OCI-LY3 (cell line): Measurements from ENCODE around the gene PKHD1.

Source experiments
- H2AFZ ChIP-seq: fragments of 200-600, 300-600 bp; shearing (Covaris generic); 2 replicates; pipeline ENCODE4 v1.6.0; 2014; ENCODE audit warnings: antibody characterized with exemption, low read depth, low read length
- H3K27ac ChIP-seq: fragments of 200-600, 300-600 bp; sonication (generic); 2 replicates; pipeline ENCODE4 v1.5.1; 2014; ENCODE audit warnings: mild to moderate bottlenecking, low read length, moderate library complexity, mixed read lengths
- H3K27me3 ChIP-seq: fragments of 200-600, 300-600 bp; sonication (generic); 2 replicates; pipeline ENCODE4 v1.6.1; 2014; ENCODE audit warnings: low read depth, low read length, mixed read lengths
- H3K36me3 ChIP-seq: fragments of 200-600, 300-600 bp; sonication (generic); replicated peaks from 2 replicates; pipeline ENCODE3; 2014; ENCODE audit warnings: low read depth, low read length, mixed read lengths
- H3K4me1 ChIP-seq: fragments of 300-600, 200-600 bp; sonication (generic); 2 replicates; pipeline ENCODE4 v1.6.1; 2014; ENCODE audit warnings: low read length, mixed read lengths
- H3K4me2 ChIP-seq: fragments of 200-600, 300-600 bp; sonication (generic); 2 replicates; pipeline ENCODE4 v1.6.1; 2014; ENCODE audit warnings: low read length, mixed read lengths
- H3K4me3 ChIP-seq: fragments of 300-600, 200-600 bp; sonication (generic); 2 replicates; pipeline ENCODE4 v1.5.1; 2014; ENCODE audit warnings: antibody characterized with exemption, mild to moderate bottlenecking, low read length, moderate library complexity
- H3K79me2 ChIP-seq: fragments of 300-600, 200-600 bp; shearing (Covaris generic); 2 replicates; pipeline ENCODE4 v1.6.1; 2014; ENCODE audit warnings: mild to moderate bottlenecking, low read length, mixed read lengths
- H3K9ac ChIP-seq: fragments of 300-600, 200-600 bp; shearing (Covaris generic); 2 replicates; pipeline ENCODE4 v1.6.0; 2014; ENCODE audit warnings: mild to moderate bottlenecking, low read length, moderate library complexity
- H3K9me3 ChIP-seq: fragments of 200-600, 300-600 bp; shearing (Covaris generic); 2 replicates; pipeline ENCODE4 v1.6.1; 2014; ENCODE audit warnings: low read length, mixed read lengths; ENCODE audit not compliant: insufficient read depth
- H4K20me1 ChIP-seq: fragments of 200-600, 300-600 bp; sonication (generic); 2 replicates; pipeline ENCODE4 v1.6.1; 2016; ENCODE audit warnings: low read length, mixed read lengths; ENCODE audit not compliant: insufficient read depth
- EZH2phosphoT487 ChIP-seq: fragments of 200-600 bp; shearing (Covaris generic); IDR thresholded peaks from 2 replicates; pipeline ENCODE4 v1.6.1; 2018; ENCODE audit warnings: antibody characterized with exemption, mixed run types, low read depth
- TF ChIP-seq, protein P1 (sequence below): fragments of 200-600, 300-600 bp; sonication (generic); IDR thresholded peaks from 2 replicates; pipeline ENCODE4 v1.5.1; 2014; ENCODE audit warnings: antibody characterized with exemption, low read length, low read depth

PKHD1 gene

DNA sequence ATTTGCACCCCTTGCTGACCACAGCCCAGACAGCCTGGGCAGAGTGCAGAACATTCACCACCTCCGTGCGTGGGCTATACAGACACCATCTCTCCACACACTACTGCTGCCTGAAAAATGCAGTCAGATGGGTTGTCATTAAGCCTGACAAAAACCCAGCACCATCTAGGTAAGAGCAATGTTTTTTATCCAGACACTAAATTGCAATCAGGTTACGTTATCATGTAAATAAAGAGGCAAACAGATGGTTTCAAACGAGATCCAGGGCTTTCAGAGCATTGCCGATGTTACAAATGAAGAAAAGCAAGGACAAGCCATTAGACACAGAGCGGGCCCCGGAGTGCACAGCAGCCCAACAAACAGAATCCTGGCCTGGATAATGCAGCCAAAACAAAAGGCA, 269.6 kb downstream of the PKHD1 start:
- no peak overlapping the region for H3K27ac ChIP-seq
- H2AFZ ChIP-seq: no peak overlapping the region
- no peak overlapping the region for H3K9ac ChIP-seq
- no peaks in the 10 kb centered on the region for H4K20me1 ChIP-seq
- no peaks in the 10 kb centered on the region for H3K4me1 ChIP-seq
- no peak overlapping the region for H3K4me3 ChIP-seq
- no peak overlapping the region for H3K4me2 ChIP-seq
- H3K79me2 ChIP-seq: no peaks in the 10 kb centered on the region
- no peaks in the 10 kb centered on the region for H3K36me3 ChIP-seq
- H3K9me3 ChIP-seq: no peaks in the 10 kb centered on the region
- TF ChIP-seq, protein P1, sequence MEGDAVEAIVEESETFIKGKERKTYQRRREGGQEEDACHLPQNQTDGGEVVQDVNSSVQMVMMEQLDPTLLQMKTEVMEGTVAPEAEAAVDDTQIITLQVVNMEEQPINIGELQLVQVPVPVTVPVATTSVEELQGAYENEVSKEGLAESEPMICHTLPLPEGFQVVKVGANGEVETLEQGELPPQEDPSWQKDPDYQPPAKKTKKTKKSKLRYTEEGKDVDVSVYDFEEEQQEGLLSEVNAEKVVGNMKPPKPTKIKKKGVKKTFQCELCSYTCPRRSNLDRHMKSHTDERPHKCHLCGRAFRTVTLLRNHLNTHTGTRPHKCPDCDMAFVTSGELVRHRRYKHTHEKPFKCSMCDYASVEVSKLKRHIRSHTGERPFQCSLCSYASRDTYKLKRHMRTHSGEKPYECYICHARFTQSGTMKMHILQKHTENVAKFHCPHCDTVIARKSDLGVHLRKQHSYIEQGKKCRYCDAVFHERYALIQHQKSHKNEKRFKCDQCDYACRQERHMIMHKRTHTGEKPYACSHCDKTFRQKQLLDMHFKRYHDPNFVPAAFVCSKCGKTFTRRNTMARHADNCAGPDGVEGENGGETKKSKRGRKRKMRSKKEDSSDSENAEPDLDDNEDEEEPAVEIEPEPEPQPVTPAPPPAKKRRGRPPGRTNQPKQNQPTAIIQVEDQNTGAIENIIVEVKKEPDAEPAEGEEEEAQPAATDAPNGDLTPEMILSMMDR: no peak
- no peak for TF ChIP-seq EZH2phosphoT487
- no peaks in the 10 kb centered on the region for H3K27me3 ChIP-seq

DNA sequence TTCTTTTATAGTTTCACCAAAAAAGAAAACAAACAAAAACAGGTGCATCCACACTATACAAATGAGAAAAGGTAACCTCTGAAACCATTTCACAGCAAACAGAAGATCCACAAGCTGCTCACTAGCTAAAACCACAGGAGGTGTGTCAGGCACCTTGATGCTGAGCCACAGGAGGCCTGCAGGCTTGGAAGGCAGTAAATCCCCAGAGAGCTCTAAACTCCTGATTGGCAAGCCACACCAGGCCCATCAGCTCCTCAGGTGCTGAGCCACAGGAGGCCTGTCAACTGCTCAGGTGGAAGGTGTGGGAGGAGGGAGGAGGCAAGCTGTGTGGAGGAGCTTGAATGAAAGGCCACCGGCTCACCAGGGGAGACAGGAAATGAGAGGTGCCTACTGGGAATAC, 273.0 kb downstream of the PKHD1 start:
- Histone ChIP-seq H4K20me1 (no peaks in the 10 kb centered on the region), H3K4me3 (no peak overlapping the region), H3K79me2 (no peaks in the 10 kb centered on the region), H3K9me3 (no peaks in the 10 kb centered on the region), H2AFZ (no peak overlapping the region), H3K4me1 (no peaks in the 10 kb centered on the region), H3K4me2 (no peak overlapping the region), H3K9ac (no peak overlapping the region), H3K36me3 (no peaks in the 10 kb centered on the region), H3K27me3 (no peaks in the 10 kb centered on the region), H3K27ac (no peak overlapping the region)
- TF ChIP-seq, protein P1: no peak
- TF ChIP-seq EZH2phosphoT487: no peak

DNA sequence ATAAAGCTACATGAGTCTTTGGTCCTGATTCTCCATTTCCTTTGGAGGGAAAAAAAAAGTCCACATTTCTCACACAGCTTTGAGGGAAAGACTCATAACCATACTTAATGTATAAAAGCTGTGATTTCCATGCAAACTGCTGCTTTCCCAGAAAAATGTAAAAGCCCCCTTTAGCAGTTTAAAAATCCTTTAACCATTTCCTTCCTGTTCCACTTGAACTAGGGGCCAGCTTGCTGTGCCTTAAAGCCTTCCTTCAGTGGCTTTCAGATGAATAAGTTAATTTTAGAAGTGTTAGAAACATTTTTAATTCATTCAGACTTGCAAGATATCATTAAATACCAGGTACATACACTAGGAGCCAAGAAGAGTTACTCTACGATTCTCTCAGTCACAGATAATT, 273.5 kb downstream of the PKHD1 start:
- H3K79me2 ChIP-seq: no peaks in the 10 kb centered on the region
- no peaks in the 10 kb centered on the region for H3K36me3 ChIP-seq
- H3K9me3 ChIP-seq: no peaks in the 10 kb centered on the region
- H3K27ac ChIP-seq: no peak overlapping the region
- H3K4me3 ChIP-seq: no peak overlapping the region
- no peaks in the 10 kb centered on the region for H4K20me1 ChIP-seq
- H3K27me3 ChIP-seq: no peaks in the 10 kb centered on the region
- no peaks in the 10 kb centered on the region for H3K4me1 ChIP-seq
- no peak overlapping the region for H3K9ac ChIP-seq
- no peak overlapping the region for H2AFZ ChIP-seq
- TF ChIP-seq EZH2phosphoT487: no peak
- TF ChIP-seq, protein P1: no peak
- H3K4me2 ChIP-seq: no peak overlapping the region

DNA sequence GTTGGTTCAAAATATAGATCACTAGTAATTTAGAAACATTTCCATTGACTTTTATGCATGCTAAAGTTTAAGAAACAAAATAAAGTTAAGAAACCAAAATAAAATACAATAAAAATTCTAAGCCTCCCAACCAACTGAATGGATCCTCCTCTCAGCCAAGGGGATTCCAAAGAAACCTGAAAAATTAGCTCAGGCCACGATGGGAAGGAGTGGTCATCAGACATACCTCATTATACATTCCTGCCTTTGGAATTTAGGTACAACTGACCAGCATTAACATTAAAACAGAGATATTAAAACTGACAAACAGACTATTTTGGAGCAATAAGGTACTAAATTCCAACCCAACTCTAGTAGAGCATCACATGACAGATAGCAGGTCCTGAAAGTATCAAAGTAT, 275.2 kb downstream of the PKHD1 start:
- Histone ChIP-seq H3K27me3 (no peaks in the 10 kb centered on the region), H3K9me3 (no peaks in the 10 kb centered on the region), H3K79me2 (no peaks in the 10 kb centered on the region), H3K36me3 (no peaks in the 10 kb centered on the region), H3K4me1 (0 out of 2 replicates have a peak, but pooled peaks cover 4% of the 10 kb centered on the region), H2AFZ (no peak overlapping the region), H3K4me2 (no peak overlapping the region), H4K20me1 (no peaks in the 10 kb centered on the region), H3K9ac (no peak overlapping the region), H3K4me3 (no peak overlapping the region), H3K27ac (no peak overlapping the region)
- TF ChIP-seq, protein P1: no peak
- TF ChIP-seq EZH2phosphoT487: no peak
